Subcutaneous abdominal adipose tissue (tissue), 5 donors: ENCODE measurements around the gene ANO1.

Source experiments
- H3K27ac ChIP-seq: one replicate; pipeline ENCODE4 v1.7.0; 2013; ENCODE audit warnings: low read depth, mild to moderate bottlenecking, inconsistent platforms, low read length, moderate library complexity
- H3K27me3 ChIP-seq, 5 donors: one replicate each; pipeline ENCODE4 v1.7.0; 2013; ENCODE audit warnings: low read length in 5 of 5, inconsistent platforms in 1 of 5; ENCODE audit not compliant: control insufficient read depth in 5 of 5, insufficient read depth in 4 of 5
- H3K36me3 ChIP-seq, 5 donors: one replicate each; pipeline ENCODE4 v1.7.0; 2013; ENCODE audit warnings: low read length in 5 of 5; ENCODE audit not compliant: control insufficient read depth in 5 of 5, insufficient read depth in 5 of 5
- H3K4me1 ChIP-seq, 5 donors: one replicate each; pipeline ENCODE4 v1.7.0; 2013; ENCODE audit warnings: low read length in 5 of 5, mild to moderate bottlenecking in 3 of 5, moderate library complexity in 1 of 5; ENCODE audit not compliant: control insufficient read depth in 5 of 5, insufficient read depth in 5 of 5
- H3K4me3 ChIP-seq, 5 donors: one replicate each; pipeline ENCODE4 v1.7.0; 2013; ENCODE audit warnings: low read length in 5 of 5, low read depth in 1 of 5
- H3K9ac ChIP-seq, 5 donors: one replicate each; pipeline ENCODE4 v1.7.0; 2013; ENCODE audit warnings: low read length in 5 of 5, mild to moderate bottlenecking in 4 of 5, moderate library complexity in 3 of 5
- H3K9me3 ChIP-seq, 5 donors: one replicate each; pipeline ENCODE4 v1.7.0; 2013; ENCODE audit warnings: low read length in 5 of 5; ENCODE audit not compliant: control insufficient read depth in 5 of 5
- donor health status: healthy.
- donor health status: healthy.
- donor health status: healthy.
- donor health status: healthy.
- donor health status: healthy.

The ANO1 gene

GRCh38 chr11:70226967-70227366, 148.8 kb downstream of the ANO1 start:
- H3K9ac ChIP-seq = no peak overlapping the region
- no peak overlapping the region for H3K27ac ChIP-seq
- no peaks in the 10 kb centered on the region for H3K36me3 ChIP-seq
- no peaks in the 10 kb centered on the region for H3K27me3 ChIP-seq
- H3K4me3 ChIP-seq = no peak overlapping the region
- H3K9me3 ChIP-seq = no peaks in the 10 kb centered on the region
- H3K4me1 ChIP-seq = peaks cover 0 to 19% (median 15%) of the 10 kb centered on the region in 5 donors

GRCh38 chr11:70229737-70230136, 151.6 kb downstream of the ANO1 start:
- H3K36me3 ChIP-seq = no peaks in the 10 kb centered on the region
- H3K4me1 ChIP-seq = peaks cover 0 to 19% (median 15%) of the 10 kb centered on the region in 5 donors
- no peak overlapping the region for H3K9ac ChIP-seq
- H3K4me3 ChIP-seq = no peak overlapping the region
- H3K27ac ChIP-seq = no peak overlapping the region
- H3K9me3 ChIP-seq = peaks cover 0 to 6% (median 0%) of the 10 kb centered on the region in 5 donors
- no peaks in the 10 kb centered on the region for H3K27me3 ChIP-seq

- Histone ChIP-seq H3K36me3 (no peaks in the 10 kb centered on the region), H3K27me3 (no peaks in the 10 kb centered on the region), H3K9ac (no peak overlapping the region), H3K27ac (no peak overlapping the region), H3K4me3 (no peak overlapping the region), H3K9me3 (peaks cover 0 to 6% (median 0%) of the 10 kb centered on the region in 5 donors), H3K4me1 (peaks cover 0 to 18% (median 15%) of the 10 kb centered on the region in 5 donors)
Measured at GRCh38 chr11:70230151-70230839, 152.2 kb downstream of the ANO1 start.

GRCh38 chr11:70230840-70231710, 153.0 kb downstream of the ANO1 start:
- Histone ChIP-seq H3K27ac (no peak overlapping the region), H3K27me3 (no peaks in the 10 kb centered on the region), H3K4me3 (no peak overlapping the region), H3K9me3 (peaks cover 0 to 6% (median 0%) of the 10 kb centered on the region in 5 donors), H3K36me3 (no peaks in the 10 kb centered on the region), H3K4me1 (peaks cover 0 to 11% (median 9%) of the 10 kb centered on the region in 5 donors), H3K9ac (no peak overlapping the region)

- Histone ChIP-seq H3K27me3 (no peaks in the 10 kb centered on the region), H3K9ac (no peak overlapping the region), H3K27ac (no peak overlapping the region)
Measured at GRCh38 chr11:70233034-70233433, 154.9 kb downstream of the ANO1 start.

GRCh38 chr11:70233511-70233934, 155.4 kb downstream of the ANO1 start:
- Histone ChIP-seq H3K36me3 (no peaks in the 10 kb centered on the region), H3K27me3 (no peaks in the 10 kb centered on the region), H3K4me3 (no peak overlapping the region), H3K27ac (no peak overlapping the region), H3K4me1 (peaks cover 0 to 4% (median 0%) of the 10 kb centered on the region in 5 donors), H3K9ac (no peak overlapping the region), H3K9me3 (peaks cover 0 to 6% (median 0%) of the 10 kb centered on the region in 5 donors)

More at GRCh38 chr11:70233034-70233433, 154.9 kb downstream of the ANO1 start:
- Histone ChIP-seq H3K4me1 (peaks cover 0 to 4% (median 0%) of the 10 kb centered on the region in 5 donors), H3K9me3 (peaks cover 0 to 6% (median 0%) of the 10 kb centered on the region in 5 donors), H3K4me3 (no peak overlapping the region), H3K36me3 (no peaks in the 10 kb centered on the region)

GRCh38 chr11:70233962-70234361, 155.8 kb downstream of the ANO1 start:
- Histone ChIP-seq H3K9me3 (peaks cover 0 to 6% (median 0%) of the 10 kb centered on the region in 5 donors), H3K36me3 (no peaks in the 10 kb centered on the region), H3K27me3 (no peaks in the 10 kb centered on the region), H3K4me1 (peaks cover 0 to 4% (median 0%) of the 10 kb centered on the region in 5 donors), H3K9ac (no peak overlapping the region), H3K4me3 (no peak overlapping the region), H3K27ac (no peak overlapping the region)
